Fibroblast of skin of left quadriceps (primary cell): Measurements from ENCODE around the gene ARMH3.

Experiments
- DNase-seq, 2 experiments: peaks; one replicate each; pipeline ENCODE4 v3.0.0-alpha.2; 2013; ENCODE audit warnings: low read depth in 2 of 2

ARMH3 gene

DNA sequence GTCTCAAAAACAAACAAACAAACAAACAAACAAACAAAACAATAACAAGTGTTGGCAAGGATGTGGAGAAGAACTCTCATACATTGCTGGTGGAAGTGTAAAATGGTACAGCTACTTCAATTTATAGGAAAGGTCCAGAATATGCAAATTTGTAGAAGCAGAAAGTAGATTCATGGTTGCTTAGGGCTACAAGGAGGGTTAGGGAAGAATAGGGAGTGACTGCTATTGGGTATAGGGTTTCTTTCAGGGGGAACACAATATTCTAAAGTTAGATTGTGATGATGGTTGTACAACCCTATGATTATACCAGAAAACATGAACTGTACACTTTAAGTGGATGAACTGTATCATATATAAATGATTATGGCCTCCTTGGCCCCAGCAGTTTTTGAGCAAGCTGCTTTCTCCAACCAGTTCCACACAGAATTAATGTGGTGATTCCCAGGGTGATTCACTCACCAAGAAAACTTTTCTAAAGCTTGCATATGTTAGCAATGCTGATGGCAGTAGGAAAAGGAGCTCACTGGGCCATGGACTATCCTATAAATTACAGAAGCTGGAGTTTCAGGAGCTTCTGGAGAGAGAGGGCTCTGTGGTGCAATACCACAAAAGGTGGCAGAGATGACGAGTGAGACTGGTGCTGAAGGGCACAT, 159.6 kb downstream of the ARMH3 start:
- no peak for DNase-seq

GRCh38 chr10:101895781-101896180, 160.2 kb downstream of the ARMH3 start:
- DNase-seq = no peak

DNA sequence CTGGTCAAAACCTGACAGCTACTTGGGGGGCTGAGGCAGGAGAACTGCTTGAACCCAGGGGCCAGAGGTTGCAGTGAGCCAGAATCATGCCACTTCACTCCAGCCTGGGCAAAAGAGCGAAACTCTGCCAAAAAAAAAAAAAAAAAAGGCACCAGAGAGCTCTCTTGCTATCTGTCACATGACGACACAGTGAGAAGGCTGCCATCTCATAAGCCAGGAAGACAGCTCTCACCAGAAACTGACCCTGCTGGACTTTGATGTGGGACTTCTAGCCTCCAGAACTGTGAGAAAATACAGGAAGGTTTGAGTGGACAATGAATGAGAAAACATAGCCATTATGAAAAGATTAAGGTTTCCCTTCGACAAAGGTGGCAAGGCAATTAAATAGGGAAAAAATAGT, 161.2 kb downstream of the ARMH3 start:
- DNase-seq = no peak

- DNase-seq = no peak
These were observed 161.7 kb downstream of the ARMH3 start for GRCh38 chr10:101894266-101894665.

- DNase-seq = no peak
These were observed 162.4 kb downstream of the ARMH3 start for GRCh38 chr10:101893510-101894120.

DNA sequence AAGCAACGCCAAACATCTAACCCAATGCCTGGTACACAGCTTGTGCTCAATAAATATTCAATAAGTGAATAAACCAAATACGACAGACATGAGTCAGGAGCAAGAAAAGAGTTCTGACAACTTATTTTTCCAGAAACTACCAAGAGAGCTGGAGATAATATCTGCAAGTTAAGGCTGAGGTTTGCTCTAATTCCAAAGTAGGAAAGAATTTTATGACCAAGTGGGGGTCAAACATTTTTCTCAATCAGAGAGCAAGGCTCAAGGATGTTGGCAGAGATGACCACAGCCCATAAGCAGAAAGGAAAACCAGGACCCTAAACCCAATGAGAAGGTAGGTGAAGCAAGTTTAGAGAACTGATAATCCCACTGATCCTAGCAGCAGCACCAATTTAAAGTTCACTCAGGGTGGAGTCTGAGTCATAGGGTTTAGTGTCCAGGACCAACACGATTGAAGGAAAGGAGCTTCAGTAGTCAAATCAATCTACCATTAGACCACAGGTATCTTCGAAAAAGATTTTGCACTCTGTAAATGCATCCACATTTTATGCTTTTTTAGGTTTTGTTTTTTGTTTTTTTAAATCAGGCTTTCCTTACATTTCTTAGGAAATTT, 163.1 kb downstream of the ARMH3 start:
- DNase-seq = no peak

DNA sequence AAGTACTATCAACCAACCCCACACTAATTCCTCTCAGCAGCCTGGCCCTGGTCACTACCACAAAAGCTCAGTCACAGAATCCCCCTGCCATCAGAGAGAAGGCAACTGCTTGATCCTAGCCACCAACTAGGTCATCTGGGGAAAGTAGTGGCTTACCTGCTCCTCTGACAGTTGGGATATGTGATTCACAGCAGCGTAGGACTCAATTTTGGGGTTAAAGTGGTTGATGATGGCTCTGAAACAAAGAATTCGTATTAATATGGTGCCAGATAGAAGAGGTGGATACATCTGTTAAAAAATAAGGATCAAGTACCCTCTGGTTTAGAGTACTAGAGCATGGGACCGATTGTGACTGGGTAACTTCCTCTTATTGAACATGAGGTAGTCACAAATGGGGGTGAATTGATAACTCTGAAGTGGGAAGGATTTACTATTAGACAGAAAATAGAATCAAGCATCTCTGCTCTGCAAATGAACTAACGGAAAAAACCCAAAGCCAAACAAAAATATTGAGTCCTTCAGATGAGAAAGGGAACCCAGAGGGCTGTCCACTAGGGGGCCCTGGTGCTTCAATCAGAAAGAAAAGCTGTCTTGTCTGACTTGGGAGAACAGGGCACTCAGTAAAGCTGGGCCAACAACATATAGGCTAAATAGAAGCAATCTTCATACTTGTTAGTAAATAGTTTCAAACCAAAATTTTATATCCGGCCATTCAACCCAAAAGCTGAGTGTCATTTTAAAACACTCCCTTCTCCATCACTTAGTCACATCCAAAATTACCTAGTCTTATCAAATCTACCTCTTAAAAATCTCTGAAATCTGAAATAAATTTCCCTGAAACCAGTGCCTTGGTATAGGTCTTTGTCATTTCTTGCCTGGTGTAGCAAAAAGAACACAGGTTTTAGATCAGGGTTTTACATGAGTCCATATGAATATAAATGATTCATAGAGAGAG, 166.4 kb downstream of the ARMH3 start:
- peak; percentile 54 to 56 for DNase-seq

GRCh38 chr10:101888251-101888949, 167.6 kb downstream of the ARMH3 start:
- DNase-seq = no peak

GRCh38 chr10:101887775-101888174, 168.2 kb downstream of the ARMH3 start:
- DNase-seq = no peak

DNA sequence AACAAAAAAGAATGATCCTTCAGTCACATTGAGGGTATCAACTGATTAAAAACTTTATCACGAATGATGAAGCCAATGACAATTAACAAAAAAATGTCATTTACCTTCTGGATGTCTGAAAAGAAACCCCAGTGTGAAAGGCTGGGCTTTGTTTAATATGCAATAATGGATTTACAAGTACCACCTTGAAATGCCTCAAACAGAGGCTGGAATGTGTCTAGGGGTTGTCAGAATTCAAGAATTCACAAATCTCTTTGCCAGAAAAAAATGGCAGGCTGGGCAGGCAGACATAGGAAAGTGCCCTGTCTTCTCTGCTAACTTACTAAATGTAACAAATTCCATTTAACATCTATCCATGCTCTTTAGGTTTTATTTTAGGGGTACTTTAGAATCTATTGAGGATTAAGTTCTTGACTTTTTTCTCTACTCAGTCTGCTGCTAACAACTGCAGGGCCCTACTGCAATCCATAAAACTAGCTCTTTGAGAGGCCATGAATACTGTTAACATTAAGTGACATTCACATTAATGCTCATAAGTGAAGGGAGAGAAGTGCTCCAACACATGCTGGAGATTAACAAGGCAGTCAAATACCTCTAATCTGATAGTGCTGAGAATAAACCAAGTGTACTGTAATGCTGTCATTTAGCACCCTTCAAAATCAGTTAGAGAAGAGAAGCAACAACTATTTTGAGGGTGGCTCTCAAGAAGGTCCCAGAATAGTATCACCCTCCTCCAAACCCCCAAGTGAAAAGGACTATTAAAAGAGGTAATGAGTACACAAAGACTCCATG, 169.3 kb downstream of the ARMH3 start:
- no peak for DNase-seq

DNA sequence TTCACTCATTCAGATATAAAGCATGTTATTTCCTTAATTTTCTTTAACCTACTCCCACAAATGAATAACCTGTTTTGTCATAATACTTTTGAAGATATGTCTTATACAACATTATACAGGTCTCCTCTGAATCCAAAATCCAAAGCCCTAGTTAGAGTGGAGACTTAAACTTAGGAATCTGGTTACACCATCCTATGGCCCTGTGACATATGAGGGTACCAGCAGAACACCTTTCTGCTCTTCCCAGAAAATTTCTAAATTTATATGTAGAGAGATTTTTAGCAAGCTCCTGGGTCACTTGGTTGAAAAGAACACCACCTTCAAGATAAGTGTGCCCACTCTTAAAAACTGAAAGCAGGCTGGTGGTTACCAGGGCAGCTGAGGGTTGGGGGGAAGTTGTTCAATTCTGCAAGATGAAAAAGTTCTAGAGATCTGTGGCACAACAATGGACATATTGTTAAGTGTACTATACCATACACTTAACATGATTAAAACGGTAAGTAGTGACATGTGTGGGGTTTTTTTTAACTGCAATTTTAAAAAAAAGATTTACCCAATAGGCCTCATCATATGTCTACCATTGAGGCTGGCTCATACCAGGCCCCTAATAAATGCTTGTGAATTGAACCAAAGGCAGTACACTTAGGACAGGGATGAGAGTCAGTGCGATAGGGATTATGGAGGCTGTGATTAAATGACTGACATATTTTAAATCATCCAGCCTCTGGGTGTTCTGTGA, 174.8 kb downstream of the ARMH3 start:
- DNase-seq = no peak

- no peak for DNase-seq
These were observed 175.8 kb downstream of the ARMH3 start for GRCh38 chr10:101880232-101880573.

- no peak for DNase-seq
These were observed 176.3 kb downstream of the ARMH3 start for GRCh38 chr10:101879456-101880231.

- no peak for DNase-seq
These were observed 177.1 kb downstream of the ARMH3 start for GRCh38 chr10:101878869-101879268.

- DNase-seq = no peak
These were observed 180.8 kb downstream of the ARMH3 start for GRCh38 chr10:101875068-101875688.

DNA sequence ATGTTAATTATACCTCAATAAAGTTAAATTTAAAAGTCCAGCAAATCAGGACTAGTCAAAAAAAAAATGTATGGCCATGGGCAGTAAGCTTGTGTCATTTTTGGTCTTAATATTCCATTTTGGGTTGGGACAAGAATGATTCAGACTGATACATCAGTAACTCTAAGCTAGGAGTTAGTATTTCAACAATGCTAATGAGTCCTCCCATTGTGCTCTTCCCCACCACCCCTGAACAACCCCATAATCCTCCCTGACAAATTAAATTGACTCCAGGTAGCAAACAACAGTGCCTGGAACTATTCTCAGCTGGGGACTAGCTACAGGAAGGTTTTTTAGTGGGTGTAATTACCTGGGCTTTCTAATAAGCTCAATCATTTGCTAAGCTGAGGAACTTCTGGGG, 181.7 kb downstream of the ARMH3 start:
- DNase-seq = no peak

DNA sequence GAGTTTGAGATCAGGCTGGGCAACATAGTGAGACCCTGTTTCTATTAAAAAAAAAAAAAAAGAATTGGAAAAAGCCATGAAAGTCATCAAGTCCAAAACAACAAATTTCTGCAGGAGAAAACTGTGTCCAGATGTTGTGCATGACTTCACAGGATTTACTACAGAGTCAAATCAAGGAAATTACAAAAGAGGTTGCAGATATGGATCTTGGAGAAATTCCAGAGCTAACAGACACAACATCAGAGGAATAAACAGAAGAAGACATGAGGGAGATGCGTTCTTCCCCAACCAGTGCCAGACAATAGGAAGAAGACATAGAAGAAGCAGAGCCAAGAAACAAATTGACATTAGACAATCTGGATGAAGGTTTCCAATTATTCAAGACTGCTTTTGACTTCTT, 188.0 kb downstream of the ARMH3 start:
- peak; percentile 29 to 40 for DNase-seq

DNA sequence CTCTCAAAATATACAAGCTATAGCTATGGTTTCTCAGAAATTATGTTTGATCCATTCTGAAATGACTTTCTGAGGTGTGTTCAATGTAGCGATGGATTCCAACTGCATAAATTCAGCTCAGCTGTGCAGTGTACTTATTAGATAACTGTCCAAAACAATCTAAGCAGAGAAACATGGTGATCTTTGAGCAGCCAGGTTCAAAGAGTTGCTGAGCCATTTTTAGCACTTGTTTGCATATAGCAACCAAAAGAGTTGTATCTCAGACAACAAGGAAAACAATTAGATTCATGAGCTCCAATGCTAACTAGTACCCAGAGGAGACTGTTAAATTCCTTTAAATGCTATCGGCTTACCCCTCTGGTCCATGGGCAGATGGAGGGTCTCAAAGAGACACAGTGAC, 196.4 kb downstream of the ARMH3 start:
- DNase-seq = no peak
